GM23338 (cell line): Measurements from ENCODE around the gene LRP1B. TPM values are rescaled to one million over a fixed set of nuclear protein-coding genes. Genes with fewer than 3 reads are reported as not detected.

Experiments used
- ATAC-seq: fragments of 200-7000 bp; cut with Tn5 transposase; 3 replicates; pipeline ENCODE4 v1.9.1; 2020
- DNase-seq: peaks from one replicate; pipeline ENCODE4 v3.0.0-alpha.2; 2015; ENCODE audit warnings: low spot score
- H2AFZ ChIP-seq: fragments of 200-600 bp; sonication (generic); 2 replicates; pipeline ENCODE4 v1.8.0; 2016; ENCODE audit warnings: antibody characterized with exemption, mild to moderate bottlenecking, moderate library complexity
- H3F3A ChIP-seq: fragments of 200-600 bp; sonication (generic); replicated peaks from 2 replicates; pipeline ENCODE4 v1.8.0; 2017; ENCODE audit warnings: antibody characterized with exemption, mixed run types, low read depth
- H3K27ac ChIP-seq: fragments of 200-600 bp; sonication (generic); 2 replicates; pipeline ENCODE4 v1.6.1; 2016; ENCODE audit warnings: low read depth
- H3K27me3 ChIP-seq: fragments of 200-600 bp; sonication (generic); 2 replicates; pipeline ENCODE4 v1.8.0; 2016; ENCODE audit warnings: mild to moderate bottlenecking, mixed run types, moderate library complexity; ENCODE audit not compliant: insufficient read depth
- H3K36me3 ChIP-seq: fragments of 200-600 bp; sonication (generic); 2 replicates; pipeline ENCODE4 v1.8.0; 2016; ENCODE audit warnings: mild to moderate bottlenecking; ENCODE audit not compliant: insufficient read depth
- H3K4me1 ChIP-seq: fragments of 200-600 bp; sonication (generic); 2 replicates; pipeline ENCODE4 v1.8.0; 2016; ENCODE audit warnings: mild to moderate bottlenecking, moderate library complexity; ENCODE audit not compliant: insufficient read depth
- H3K4me2 ChIP-seq: fragments of 200-600 bp; sonication (generic); 2 replicates; pipeline ENCODE4 v1.7.1; 2017; ENCODE audit warnings: mixed run types
- H3K4me3 ChIP-seq: fragments of 200-600 bp; sonication (generic); 2 replicates; pipeline ENCODE4 v1.6.1; 2016; ENCODE audit warnings: mixed run types
- H3K79me2 ChIP-seq: fragments of 200-600 bp; sonication (generic); replicated peaks from 2 replicates; pipeline ENCODE4 v1.8.0; 2017; ENCODE audit warnings: mild to moderate bottlenecking; ENCODE audit not compliant: insufficient read depth
- H3K9me2 ChIP-seq: fragments of 200-600 bp; sonication (generic); 2 replicates; pipeline ENCODE4 v1.8.0; 2017; ENCODE audit not compliant: insufficient read depth
- H4K20me1 ChIP-seq: fragments of 200-600 bp; sonication (generic); replicated peaks from 2 replicates; pipeline ENCODE4 v1.8.0; 2017; ENCODE audit warnings: mild to moderate bottlenecking; ENCODE audit not compliant: insufficient read depth
- H3K27ac Mint-ChIP-seq: 2 replicates; pipeline ENCODE4 v1.8.0; 2020; ENCODE audit warnings: inconsistent platforms, mild to moderate bottlenecking, moderate library complexity, mixed read lengths
- H3K27me3 Mint-ChIP-seq: 3 replicates; pipeline ENCODE4 v1.8.0; 2022; ENCODE audit warnings: low read depth, mild to moderate bottlenecking, moderate library complexity, mixed read lengths, inconsistent platforms; ENCODE audit not compliant: insufficient read depth, poor library complexity
- H3K36me3 Mint-ChIP-seq: 3 replicates; pipeline ENCODE4 v1.8.0; 2021; ENCODE audit warnings: low read depth, mild to moderate bottlenecking, inconsistent platforms, moderate library complexity, mixed read lengths
- H3K4me1 Mint-ChIP-seq: 3 replicates; pipeline ENCODE4 v1.8.0; 2020; ENCODE audit warnings: mild to moderate bottlenecking, inconsistent platforms, mixed read lengths
- H3K4me3 Mint-ChIP-seq: 3 replicates; pipeline ENCODE4 v1.8.0; 2021; ENCODE audit warnings: moderate library complexity, mild to moderate bottlenecking, inconsistent platforms, mixed read lengths
- H3K9me3 Mint-ChIP-seq: 3 replicates; pipeline ENCODE4 v1.8.0; 2020; ENCODE audit warnings: moderate library complexity, mild to moderate bottlenecking, inconsistent platforms, mixed read lengths
- CREB1 ChIP-seq: fragments of 250-450 bp; sonication (Bioruptor Pico); IDR thresholded peaks from 2 replicates; pipeline ENCODE4 v1.5.0; 2020; ENCODE audit warnings: low read depth, mild to moderate bottlenecking, moderate library complexity
- CTCF ChIP-seq, 2 experiments: fragments of 200-600 bp in 1 of 2; sonication (generic) in 1 of 2; conservative IDR thresholded peaks; 2 replicates each; pipeline versions ENCODE4 v1.5.1 to v1.6.1; 2016 to 2017; ENCODE audit warnings: antibody characterized with exemption in 2 of 2, low read depth in 2 of 2, mild to moderate bottlenecking in 2 of 2, moderate library complexity in 1 of 2
- POLR2AphosphoS5 ChIP-seq: IDR thresholded peaks from 2 replicates; pipeline ENCODE4 v1.6.1; 2016; ENCODE audit warnings: antibody characterized with exemption, low read depth
- REST ChIP-seq: IDR thresholded peaks from one replicate; pipeline ENCODE4 v1.6.1; 2018; ENCODE audit warnings: antibody characterized with exemption; ENCODE audit not compliant: unreplicated experiment
- STAT1 ChIP-seq: IDR thresholded peaks from one replicate; pipeline ENCODE4 v1.6.1; 2016; ENCODE audit warnings: antibody characterized with exemption; ENCODE audit not compliant: unreplicated experiment
- ZNF114 ChIP-seq: fragments of 250-450 bp; sonication (Bioruptor Pico); IDR thresholded peaks from 2 replicates; pipeline ENCODE4 v1.5.0; 2020; ENCODE audit warnings: mild to moderate bottlenecking, moderate library complexity
- polyA plus RNA-seq: library from polyadenylated mRNA; unstranded; fragments of >200 nt; fragmentation: Nextera tagmentation; extraction: Ambion mirVana; gene quantifications from 2 replicates; pipeline ENCODE4 v1.2.1, GENCODE V29; 2016
- total RNA-seq: library from RNA; depleted of rRNA; stranded (reverse); fragments of >200 nt; shearing (Covaris generic); gene quantifications from 2 replicates; pipeline ENCODE4 v1.2.3, GENCODE V29; 2014
- TF ChIP-seq, protein P1 (sequence below): fragments of 250-450 bp; sonication (Bioruptor Pico); IDR thresholded peaks from 2 replicates; pipeline ENCODE4 v1.5.0; 2020; ENCODE audit warnings: mild to moderate bottlenecking, moderate library complexity
- TF ChIP-seq, protein P2 (sequence below): IDR thresholded peaks from 2 replicates; pipeline ENCODE4 v1.6.1; 2016; ENCODE audit warnings: antibody characterized with exemption

LRP1B gene
- total and polyA plus RNA-seq, 2 experiments from 2014 or later = 0.15 to 0.97 TPM

DNA sequence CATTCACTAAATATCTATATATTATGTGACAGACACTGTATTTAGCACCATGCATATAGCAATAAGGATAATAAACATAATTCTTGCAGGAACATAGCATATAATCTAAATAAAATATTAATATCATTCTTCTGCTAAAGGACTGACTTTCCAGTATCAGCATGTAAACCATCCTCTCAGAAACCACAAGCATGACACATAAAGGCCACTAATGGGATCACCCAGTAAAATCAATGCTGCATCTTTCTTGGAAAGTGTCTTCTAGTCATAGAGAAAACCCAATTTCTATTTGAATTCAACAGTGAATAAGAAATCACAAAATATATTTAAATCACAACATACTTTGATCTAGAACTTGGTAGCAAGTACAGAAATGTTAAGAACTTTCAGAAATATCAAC lies 5.8 kb upstream of the LRP1B start (continued):
- TF ChIP-seq, protein P1, sequence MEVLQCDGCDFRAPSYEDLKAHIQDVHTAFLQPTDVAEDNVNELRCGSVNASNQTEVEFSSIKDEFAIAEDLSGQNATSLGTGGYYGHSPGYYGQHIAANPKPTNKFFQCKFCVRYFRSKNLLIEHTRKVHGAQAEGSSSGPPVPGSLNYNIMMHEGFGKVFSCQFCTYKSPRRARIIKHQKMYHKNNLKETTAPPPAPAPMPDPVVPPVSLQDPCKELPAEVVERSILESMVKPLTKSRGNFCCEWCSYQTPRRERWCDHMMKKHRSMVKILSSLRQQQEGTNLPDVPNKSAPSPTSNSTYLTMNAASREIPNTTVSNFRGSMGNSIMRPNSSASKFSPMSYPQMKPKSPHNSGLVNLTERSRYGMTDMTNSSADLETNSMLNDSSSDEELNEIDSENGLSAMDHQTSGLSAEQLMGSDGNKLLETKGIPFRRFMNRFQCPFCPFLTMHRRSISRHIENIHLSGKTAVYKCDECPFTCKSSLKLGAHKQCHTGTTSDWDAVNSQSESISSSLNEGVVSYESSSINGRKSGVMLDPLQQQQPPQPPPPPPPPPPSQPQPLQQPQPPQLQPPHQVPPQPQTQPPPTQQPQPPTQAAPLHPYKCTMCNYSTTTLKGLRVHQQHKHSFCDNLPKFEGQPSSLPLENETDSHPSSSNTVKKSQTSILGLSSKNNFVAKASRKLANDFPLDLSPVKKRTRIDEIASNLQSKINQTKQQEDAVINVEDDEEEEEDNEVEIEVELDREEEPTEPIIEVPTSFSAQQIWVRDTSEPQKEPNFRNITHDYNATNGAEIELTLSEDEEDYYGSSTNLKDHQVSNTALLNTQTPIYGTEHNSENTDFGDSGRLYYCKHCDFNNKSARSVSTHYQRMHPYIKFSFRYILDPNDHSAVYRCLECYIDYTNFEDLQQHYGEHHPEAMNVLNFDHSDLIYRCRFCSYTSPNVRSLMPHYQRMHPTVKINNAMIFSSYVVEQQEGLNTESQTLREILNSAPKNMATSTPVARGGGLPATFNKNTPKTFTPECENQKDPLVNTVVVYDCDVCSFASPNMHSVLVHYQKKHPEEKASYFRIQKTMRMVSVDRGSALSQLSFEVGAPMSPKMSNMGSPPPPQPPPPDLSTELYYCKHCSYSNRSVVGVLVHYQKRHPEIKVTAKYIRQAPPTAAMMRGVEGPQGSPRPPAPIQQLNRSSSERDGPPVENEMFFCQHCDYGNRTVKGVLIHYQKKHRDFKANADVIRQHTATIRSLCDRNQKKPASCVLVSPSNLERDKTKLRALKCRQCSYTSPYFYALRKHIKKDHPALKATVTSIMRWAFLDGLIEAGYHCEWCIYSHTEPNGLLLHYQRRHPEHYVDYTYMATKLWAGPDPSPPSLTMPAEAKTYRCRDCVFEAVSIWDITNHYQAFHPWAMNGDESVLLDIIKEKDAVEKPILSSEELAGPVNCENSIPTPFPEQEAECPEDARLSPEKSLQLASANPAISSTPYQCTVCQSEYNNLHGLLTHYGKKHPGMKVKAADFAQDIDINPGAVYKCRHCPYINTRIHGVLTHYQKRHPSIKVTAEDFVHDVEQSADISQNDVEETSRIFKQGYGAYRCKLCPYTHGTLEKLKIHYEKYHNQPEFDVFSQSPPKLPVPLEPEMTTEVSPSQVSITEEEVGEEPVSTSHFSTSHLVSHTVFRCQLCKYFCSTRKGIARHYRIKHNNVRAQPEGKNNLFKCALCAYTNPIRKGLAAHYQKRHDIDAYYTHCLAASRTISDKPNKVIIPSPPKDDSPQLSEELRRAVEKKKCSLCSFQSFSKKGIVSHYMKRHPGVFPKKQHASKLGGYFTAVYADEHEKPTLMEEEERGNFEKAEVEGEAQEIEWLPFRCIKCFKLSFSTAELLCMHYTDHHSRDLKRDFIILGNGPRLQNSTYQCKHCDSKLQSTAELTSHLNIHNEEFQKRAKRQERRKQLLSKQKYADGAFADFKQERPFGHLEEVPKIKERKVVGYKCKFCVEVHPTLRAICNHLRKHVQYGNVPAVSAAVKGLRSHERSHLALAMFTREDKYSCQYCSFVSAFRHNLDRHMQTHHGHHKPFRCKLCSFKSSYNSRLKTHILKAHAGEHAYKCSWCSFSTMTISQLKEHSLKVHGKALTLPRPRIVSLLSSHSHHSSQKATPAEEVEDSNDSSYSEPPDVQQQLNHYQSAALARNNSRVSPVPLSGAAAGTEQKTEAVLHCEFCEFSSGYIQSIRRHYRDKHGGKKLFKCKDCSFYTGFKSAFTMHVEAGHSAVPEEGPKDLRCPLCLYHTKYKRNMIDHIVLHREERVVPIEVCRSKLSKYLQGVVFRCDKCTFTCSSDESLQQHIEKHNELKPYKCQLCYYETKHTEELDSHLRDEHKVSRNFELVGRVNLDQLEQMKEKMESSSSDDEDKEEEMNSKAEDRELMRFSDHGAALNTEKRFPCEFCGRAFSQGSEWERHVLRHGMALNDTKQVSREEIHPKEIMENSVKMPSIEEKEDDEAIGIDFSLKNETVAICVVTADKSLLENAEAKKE (CRISPR knock-in tag) = no peak

- H3K27me3 ChIP-seq = peaks cover 19% of the 10 kb centered on the region
- peaks cover 9% of the 10 kb centered on the region for H3K4me1 ChIP-seq
- H3K27ac ChIP-seq = no peak overlapping the region
- H3K4me1 Mint-ChIP-seq = peaks cover 11% of the 10 kb centered on the region; the same call in 2 of the 3 replicates
- H4K20me1 ChIP-seq = no peaks in the 10 kb centered on the region
- H3F3A ChIP-seq = no peaks in the 10 kb centered on the region
- ATAC-seq = no peak
- H3K4me2 ChIP-seq = no peak overlapping the region
- H3K36me3 ChIP-seq = no peaks in the 10 kb centered on the region
- no peak for DNase-seq
- H3K79me2 ChIP-seq = no peaks in the 10 kb centered on the region
- no peak overlapping the region for H3K4me3 Mint-ChIP-seq
- no peak overlapping the region for H3K4me3 ChIP-seq
- peaks cover 13% of the 10 kb centered on the region for H3K27me3 Mint-ChIP-seq
- H3K36me3 Mint-ChIP-seq = no peaks in the 10 kb centered on the region
- H3K9me3 Mint-ChIP-seq = no peaks in the 10 kb centered on the region
- no peaks in the 10 kb centered on the region for H3K9me2 ChIP-seq
- peak overlapping the region; percentile 30; the same call in 1 of the 2 replicates for H2AFZ ChIP-seq
- no peak overlapping the region for H3K27ac Mint-ChIP-seq
- TF ChIP-seq CREB1 (CRISPR knock-in tag) = no peak
- TF ChIP-seq, protein P2, sequence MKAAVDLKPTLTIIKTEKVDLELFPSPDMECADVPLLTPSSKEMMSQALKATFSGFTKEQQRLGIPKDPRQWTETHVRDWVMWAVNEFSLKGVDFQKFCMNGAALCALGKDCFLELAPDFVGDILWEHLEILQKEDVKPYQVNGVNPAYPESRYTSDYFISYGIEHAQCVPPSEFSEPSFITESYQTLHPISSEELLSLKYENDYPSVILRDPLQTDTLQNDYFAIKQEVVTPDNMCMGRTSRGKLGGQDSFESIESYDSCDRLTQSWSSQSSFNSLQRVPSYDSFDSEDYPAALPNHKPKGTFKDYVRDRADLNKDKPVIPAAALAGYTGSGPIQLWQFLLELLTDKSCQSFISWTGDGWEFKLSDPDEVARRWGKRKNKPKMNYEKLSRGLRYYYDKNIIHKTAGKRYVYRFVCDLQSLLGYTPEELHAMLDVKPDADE = no peak
- no peak for TF ChIP-seq ZNF114 (CRISPR knock-in tag)
- no peak for TF ChIP-seq POLR2AphosphoS5
- no peak for TF ChIP-seq CTCF (conservative IDR thresholded peaks at IDR 0.05; ENCODE audit: low read depth in 2 of 2)
- no peak for TF ChIP-seq REST
- no peak for TF ChIP-seq STAT1
Measured at GRCh38 chr2:142134911-142135310, 4.1 kb upstream of the LRP1B start.
